GM15510 (cell line): ENCODE data around the gene ZNF491.

ENCODE experiments used
- POLR2A ChIP-seq: IDR thresholded peaks from 3 replicates; pipeline ENCODE4 v1.6.1; 2011; ENCODE audit warnings: borderline replicate concordance; ENCODE audit not compliant: insufficient read length; ENCODE audit errors: extremely low read depth

Gene ZNF491

DNA sequence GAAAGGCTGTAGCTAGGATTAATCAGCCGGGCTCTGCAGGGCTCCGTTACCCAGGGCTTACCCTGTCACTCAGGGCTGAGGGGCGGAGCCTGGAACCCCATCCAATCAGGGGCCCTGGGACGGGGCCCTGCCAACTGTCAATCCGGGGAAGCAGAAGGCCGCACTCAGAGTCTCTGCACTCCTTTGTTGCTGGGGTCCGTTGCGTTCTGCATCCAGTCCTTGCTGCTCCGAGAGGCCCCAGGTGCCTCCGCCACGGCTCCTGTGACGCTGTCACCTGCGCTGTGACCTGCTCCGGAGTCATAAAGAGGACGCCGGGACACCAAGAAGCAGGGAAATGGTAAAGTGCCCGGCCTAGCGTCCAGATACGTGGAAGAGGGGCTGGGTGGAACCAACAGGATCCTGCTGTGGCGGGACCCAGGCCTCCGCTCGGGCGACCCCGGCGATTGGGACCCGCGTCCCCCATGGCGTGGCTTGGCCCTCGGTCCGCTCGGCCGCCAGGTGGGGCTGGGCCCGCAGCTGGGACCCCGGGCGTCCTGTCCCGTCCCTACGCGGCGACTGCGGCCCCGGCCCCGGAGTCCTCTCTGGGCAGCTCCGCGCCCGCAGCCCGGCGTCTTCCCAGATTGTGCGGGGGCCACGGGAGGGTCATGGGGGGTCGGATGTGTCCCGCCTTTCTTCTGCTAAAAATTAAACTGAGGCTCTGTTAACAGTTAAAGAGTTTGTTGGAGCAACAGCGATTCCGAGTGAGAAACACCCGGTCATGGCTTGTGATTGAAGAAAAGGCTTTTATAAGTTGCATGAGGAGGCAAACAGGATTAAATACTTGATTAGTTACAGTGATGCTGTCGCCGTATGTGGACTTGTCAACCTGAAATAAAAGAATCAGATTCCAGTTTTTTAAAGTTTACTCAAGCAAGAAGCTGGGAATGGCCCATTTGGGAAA, at the start of gene ZNF491:
TSS of gene ZNF491 (plus strand) at position 133 of the 940 bp plus-strand sequence. CDS start 7,431 bp downstream, outside the sequence.
- peak; percentile 70 for TF ChIP-seq POLR2A

DNA sequence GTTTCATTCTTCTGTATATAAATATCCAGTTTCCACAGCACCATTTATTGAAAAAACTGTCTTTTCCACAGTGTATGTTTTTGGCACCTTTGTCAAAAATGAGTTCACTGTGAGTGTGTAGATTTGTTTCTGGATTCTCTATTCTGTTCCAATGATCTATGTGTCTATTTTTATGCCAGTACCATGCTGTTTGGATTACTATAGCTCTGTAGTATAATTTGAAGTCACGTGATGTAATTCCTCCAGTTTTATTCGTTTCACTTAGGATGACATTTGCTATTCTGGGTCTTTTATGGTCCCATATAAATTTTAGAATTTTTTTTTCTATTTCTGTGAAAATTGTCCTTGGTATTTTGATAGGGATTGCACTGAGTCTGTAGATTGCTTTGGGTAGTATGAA, 48.6 kb upstream of the ZNF491 start:
- no peak for TF ChIP-seq POLR2A

DNA sequence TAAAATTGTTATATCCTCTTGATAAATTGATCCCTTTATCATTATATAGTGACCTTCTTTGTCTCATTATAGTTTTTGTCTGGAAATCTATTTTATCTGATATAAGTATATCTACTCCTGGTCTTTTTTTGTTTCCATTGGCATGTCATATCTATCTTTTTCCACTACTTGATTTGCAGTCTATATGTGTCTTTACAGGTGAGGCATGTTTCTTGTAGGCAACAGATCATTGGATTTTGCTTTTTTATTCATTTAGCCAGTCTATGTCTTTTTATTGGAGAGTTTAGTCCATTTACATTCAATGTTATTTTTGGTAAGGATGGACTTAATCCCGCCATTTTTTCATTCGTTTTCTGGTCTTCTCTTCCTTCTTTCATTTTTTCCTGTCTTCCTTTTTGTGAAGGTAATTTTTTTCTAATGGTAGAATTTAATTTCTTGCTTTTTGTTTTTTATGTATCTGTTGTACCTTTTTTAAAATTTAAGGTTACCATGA, 46.0 kb upstream of the ZNF491 start:
- TF ChIP-seq POLR2A, result no peak

- no peak for TF ChIP-seq POLR2A
Measured at GRCh38 chr19:11754663-11755062, 43.7 kb upstream of the ZNF491 start.

GRCh38 chr19:11756965-11757364, 41.4 kb upstream of the ZNF491 start:
- TF ChIP-seq POLR2A, result no peak

DNA sequence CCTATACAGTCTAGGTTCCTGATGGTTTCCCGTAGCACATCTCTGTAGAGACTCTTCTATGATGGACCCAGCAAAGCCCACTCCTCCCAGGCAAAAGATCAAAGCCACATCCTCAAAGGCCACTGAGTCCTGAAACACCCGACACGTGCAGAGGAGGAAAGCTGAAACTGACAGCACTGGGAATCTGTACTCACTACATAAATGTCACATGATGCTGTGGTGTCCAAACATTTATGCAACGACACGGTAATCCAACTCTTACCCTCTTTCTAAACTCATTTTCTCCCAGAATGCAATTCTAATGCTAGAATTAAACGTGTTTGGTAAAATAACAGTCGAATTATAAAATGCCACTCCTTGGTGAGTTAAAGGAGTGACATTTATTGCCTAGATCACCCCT, 38.5 kb upstream of the ZNF491 start:
- no peak for TF ChIP-seq POLR2A

DNA sequence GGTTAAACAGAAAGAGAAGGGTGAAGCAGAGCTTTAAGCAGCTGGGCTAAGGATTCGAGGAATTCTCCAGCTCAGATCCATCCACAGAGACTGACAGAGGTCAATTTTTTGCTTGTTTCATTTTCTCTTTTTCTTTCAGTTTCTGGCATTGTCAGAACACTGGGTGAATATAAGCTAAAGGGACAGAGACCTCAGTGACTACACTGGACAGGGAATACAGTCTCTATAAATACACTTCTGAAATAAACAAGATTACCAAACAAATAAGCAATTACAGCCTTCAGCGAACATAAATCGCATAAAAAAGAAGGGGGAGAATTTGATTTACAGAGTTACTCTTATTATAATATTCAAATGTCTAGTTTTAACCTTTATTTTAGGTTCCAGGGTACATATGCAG, 35.2 kb upstream of the ZNF491 start:
- no peak for TF ChIP-seq POLR2A

GRCh38 chr19:11763611-11764010, 34.7 kb upstream of the ZNF491 start:
- TF ChIP-seq POLR2A, result no peak

DNA sequence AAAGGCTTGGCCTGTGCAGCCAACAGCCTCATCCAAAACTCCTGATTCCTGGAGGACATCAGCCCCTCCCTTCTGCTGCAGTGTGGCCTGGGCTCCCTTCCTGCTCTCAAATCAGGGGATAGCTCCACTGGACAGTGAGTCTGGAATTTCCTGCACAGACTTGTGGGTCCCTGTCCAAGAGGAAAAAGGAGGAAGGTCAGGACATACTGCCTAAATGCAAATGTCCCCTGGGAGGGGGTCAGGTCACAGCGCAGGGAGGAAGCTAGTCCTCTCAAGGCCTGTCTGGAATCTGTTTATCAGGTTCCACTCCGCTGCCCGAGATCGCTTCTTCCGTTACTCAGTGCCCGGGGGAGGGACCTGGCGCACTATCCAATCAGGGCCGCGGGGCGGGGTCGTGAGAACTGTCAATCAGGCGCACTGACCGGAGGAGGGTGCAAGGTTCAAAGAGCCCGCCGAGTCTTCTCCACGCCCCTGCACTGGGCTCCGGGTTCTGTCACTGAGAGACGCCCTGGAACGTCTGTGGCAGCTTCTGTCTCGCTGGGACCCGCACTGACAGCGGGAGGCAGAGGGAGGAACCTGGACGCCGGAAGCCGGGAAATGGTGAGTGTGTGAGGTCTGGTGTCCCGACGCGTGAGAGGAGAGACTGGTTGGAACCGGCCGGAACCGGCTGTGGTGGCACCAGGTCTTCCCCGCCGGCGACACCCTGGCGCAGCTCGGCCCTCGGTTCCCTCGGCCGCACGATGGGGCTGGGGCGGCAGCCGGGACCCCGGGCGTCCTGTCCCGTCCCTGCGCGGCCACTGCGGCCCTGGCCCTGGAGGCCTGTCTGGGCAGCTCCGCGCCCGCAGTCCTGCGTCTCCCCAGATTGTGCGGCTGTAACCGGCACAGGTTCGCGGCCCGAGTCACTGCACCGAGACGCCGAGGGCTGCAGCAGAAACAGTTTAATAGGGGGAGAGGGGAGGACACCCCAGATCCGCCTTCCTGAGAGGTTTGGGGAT, 31.4 kb upstream of the ZNF491 start, which contains the start of gene ZNF441:
TSS of gene ZNF441 (plus strand) at position 404 of the 995 bp plus-strand sequence. CDS start at position 598, 194 bp downstream.
- peak; percentile 69 for TF ChIP-seq POLR2A

GRCh38 chr19:11767633-11768133, 30.6 kb upstream of the ZNF491 start:
- TF ChIP-seq POLR2A, result peak; percentile 38

DNA sequence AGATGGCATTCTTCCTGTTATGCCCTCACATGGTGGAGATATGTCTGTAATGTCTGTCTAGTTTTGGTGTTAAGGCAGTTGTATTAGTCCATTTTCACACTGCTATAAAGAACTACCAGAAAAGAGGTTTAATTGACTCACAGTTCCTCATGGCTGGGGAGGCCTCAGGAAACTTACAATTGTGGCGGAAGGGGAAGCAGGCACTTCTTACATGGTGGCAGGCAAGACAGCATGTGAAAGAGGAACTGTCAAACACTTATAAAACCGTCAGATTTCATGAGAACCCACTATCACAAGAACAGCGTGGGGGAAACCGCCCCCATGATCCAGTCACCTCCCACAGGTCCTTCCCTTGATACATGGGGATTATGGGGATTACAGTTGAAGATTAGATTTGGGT, 28.3 kb upstream of the ZNF491 start:
- TF ChIP-seq POLR2A, result no peak

GRCh38 chr19:11780431-11781020, 17.8 kb upstream of the ZNF491 start:
- TF ChIP-seq POLR2A, result no peak

DNA sequence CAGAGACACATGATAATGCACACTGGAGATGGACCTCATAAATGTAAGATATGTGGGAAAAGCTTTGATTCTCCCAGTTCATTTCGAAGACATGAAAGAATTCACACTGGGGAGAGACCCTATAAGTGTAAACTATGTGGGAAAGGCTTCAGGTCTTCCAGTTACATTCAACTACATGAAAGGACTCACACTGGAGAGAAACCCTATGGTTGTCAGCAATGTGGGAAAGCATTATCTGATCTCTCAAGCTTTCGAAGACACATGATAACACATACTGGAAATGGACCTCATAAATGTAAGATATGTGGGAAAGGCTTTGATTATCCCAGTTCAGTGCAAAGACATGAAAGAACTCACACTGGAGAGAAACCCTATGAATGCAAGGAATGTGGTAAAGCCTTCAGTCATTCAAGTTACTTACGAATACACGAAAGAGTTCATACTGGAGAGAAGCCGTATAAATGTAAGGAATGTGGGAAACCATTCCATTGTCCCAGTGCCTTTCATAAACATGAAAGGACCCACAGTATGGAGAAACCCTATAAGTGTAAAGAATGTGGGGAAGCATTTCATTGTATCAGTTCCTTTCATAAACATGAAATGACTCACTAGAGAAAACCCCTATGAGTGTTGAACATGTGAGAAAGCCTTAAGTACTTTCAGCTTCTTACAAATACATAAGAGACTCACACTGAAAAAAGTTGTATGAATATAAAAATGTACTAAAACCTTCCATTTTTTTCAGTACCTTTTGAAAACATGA, 16.8 kb upstream of the ZNF491 start:
- no peak for TF ChIP-seq POLR2A
